HL-60/S4 treated with retinoic acid at 250 ng/mL for 4 days and 3 days (cell line): ENCODE measurements around the gene GABBR2.
"Not testable (repeated sequence)": the region's sequence is repeated elsewhere in the genome, so short reads cannot be mapped to it uniquely, and the experiment has no call there.

Experiments used
- in situ Hi-C: fragments of 300-500 bp; cut with MboI; formaldehyde crosslinking; loops from 2 replicates; pipeline ENCODE4 v1.7.0; 2022; ENCODE audit warnings: low sequenced_read_pairs

GABBR2 gene

GRCh38 chr9:98495530-98495929 lies 213.2 kb downstream of the GABBR2 start:
- in situ Hi-C loops, result no loop called here

- in situ Hi-C loops, result no loop called here
Observed at GRCh38 chr9:98494852-98495251, 213.9 kb downstream of the GABBR2 start.

GRCh38 chr9:98491828-98492227 lies 216.9 kb downstream of the GABBR2 start:
- in situ Hi-C loops, result no loop called here

DNA sequence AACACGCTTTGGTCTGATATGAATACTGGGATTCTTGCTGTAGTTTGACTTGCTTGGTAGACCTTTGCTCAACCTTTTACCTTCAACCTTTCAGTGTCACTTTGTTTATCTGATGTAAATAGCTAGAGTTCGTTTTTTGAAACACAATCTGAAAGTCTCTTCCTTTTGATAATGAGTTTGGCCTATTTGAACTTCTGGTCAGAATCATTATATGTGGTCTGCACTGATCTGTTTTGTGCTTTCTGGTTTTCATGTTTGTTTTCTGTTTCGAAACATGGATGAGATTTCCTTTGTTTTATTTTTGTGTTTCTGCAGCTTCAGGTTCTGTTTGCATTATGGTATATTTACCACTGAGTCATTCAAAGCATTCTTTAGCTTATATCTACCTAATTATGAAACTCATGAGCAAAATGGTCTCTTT lies 217.5 kb downstream of the GABBR2 start:
- in situ Hi-C loops, result no loop called here

DNA sequence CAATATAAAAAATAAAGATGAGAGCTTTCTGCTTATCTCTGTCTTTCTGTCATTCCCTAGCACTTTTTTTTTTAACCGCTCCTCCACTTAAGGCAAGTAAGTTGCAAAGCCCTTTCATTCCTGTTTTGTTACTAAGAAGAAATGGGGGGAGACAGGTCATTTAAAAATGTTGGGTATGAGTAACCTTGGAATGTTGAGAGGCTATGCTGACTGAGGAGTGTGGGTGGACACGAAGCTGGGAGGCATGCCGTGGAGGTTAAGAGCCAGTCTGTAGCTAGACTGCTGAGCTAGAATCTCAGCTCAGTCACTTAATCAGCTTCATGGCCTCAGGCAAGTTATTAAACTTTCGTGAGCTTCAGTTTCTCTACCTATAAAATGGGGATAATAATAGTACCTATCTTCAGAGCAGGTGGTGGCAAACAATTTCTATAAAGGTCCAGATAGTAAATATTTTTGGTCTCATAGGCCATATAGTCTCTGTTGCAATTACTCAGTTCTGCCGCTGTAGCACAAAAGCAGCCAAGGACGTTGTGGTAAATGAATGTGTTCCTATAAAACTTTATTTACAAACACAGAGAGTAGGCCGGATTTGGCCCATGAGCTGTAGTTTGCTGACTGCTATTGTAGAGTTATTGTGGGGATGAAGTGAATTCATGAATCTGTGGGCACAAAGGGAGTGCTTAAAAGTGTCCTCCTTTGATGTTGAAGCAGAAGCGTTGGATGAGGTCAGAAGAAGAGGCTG lies 220.0 kb downstream of the GABBR2 start:
- in situ Hi-C loops, result no loop called here

DNA sequence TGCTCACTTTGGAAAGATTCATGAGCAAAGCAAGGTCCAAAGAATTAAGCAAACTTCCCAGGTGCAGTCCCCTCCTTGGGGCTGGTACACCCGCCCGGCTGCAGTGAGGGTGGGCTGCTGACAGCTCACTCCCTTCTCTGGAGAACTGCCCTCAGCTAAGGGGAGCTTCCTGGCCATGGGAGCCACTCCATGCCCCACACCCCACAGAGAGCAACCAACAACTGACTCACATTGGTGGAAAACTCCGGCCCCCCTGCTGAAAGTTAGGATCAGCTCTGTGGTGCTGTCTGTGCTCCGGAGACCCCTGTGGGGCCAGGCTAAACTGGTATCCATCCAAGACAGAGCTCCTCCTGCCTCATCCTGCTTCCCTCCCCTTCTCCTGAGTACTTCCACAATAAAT lies 223.0 kb downstream of the GABBR2 start:
- in situ Hi-C loops, result no loop called here

DNA sequence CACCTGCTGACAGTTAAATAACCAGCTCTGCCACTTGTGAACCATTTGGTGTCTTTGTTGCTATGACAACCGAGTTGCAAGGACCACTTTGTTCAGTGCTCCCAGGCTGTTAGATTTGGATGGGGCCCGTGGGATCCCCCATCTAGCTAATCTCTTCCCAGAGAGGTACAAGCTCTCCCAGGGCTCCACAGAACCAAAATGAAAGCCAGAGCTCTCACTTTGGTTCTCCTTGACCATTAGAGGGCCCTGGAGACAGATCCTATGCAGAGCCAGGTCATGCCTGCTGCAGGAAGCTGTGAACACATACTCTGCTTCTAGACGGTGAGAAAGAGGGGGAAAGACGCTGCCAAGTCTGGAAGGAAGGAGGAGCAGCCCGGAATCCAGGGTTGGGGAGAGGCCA lies 224.6 kb downstream of the GABBR2 start:
- in situ Hi-C loops, result no loop called here

DNA sequence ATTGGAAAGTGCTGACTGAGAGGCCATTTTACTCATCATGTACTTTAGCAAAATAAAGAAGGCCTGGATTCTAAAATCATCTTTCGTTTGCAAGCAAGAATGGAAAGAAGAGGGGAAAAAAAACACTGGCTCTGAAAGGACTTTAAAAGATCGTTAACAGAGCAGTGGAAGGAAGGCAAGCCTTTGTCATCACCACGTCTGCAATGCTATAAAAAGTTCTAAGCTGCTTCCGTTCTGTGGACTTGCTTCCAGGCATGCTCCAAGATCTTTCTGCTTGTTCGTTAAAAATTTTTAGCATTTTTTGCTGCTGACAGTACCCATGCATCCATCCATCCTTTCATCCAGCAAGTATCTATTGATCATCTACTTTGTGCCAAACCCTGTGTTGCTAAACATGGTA lies 226.5 kb downstream of the GABBR2 start:
- in situ Hi-C loops, result no loop called here

- in situ Hi-C loops, result no loop called here
Observed at GRCh38 chr9:98481676-98482075, 227.1 kb downstream of the GABBR2 start.

DNA sequence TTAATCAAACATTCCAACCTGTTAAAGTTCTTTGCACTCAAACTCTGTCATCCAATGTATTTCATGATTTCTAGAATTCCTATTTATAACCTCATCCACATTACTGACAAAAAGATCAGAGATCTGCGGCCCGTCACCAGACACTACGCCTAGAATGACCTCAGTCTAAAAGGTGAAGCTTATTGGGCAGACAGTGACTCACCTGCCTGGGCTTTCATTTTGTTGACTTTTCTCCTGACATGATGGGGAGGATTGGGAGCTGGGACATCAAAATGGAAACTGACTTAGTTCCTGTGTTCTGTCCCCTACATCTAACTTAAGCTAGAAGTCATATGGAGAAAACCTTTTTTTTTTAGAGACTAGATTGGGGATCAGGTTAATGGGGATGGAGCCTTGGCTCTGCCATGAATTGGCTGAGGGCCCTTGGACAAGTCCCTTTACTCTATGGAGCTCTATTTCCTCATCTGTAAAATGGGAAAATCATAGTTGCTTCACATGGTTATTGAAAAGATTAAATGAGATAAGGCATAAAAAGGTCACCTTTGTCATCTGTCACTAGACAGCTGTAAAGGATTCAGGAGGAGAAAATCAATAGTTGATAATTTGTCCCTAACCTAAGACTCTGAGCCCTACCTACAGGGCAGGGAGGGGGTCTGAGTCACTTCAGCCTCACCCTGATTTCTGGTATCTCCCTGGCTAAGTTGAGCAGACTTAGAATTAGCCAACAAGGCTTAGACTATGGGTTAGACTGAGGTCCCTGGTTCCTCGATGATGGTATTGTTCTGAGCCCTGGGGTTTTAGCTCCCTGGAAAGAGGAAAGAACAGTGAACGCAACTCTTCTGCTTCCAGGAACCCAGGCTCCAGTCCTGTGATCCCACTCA lies 228.5 kb downstream of the GABBR2 start:
- in situ Hi-C loops, result no loop called here

DNA sequence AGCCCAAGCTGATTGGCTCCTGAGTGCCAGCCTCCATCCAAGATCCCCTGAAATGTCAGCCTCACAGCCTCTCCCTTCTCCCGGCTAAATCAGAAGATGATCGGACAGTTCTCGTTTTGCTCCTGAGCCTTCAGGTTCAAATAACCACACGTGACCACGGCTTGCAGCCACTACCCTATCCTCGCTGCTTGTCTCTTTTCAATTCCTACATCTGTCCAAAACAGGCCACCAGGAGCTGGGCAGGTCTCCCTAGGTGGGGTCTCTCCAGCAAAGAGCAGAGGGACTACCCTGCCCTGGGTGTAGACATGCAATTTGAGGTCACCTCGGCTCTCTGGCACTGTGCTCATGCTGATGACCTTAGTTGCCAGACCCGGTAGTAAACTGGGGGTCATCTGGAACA lies 229.3 kb downstream of the GABBR2 start:
- in situ Hi-C loops, result no loop called here

DNA sequence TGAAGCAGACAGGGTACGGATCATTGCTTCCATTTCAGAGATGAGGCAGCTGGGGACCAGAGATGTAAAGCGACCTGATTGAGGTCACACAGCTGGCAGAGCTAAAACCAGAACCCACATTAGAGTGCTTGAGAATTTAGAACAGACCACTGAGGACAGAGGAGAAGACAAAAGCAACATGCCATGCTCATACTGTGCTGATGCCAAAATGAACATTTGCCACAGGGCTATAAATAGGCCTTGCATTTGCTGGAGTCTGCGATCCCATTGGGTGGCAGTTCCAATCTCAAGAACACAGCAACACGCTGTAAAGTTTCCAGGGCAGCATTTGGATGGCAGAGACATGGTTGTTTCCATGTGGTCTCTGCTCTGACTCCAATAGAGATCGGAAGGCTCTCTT lies 230.9 kb downstream of the GABBR2 start:
- in situ Hi-C loops, result no loop called here

GRCh38 chr9:98472216-98472615 lies 236.5 kb downstream of the GABBR2 start:
- in situ Hi-C loops, result no loop called here

GRCh38 chr9:98471185-98471584 lies 237.6 kb downstream of the GABBR2 start:
- in situ Hi-C loops, result no loop called here

DNA sequence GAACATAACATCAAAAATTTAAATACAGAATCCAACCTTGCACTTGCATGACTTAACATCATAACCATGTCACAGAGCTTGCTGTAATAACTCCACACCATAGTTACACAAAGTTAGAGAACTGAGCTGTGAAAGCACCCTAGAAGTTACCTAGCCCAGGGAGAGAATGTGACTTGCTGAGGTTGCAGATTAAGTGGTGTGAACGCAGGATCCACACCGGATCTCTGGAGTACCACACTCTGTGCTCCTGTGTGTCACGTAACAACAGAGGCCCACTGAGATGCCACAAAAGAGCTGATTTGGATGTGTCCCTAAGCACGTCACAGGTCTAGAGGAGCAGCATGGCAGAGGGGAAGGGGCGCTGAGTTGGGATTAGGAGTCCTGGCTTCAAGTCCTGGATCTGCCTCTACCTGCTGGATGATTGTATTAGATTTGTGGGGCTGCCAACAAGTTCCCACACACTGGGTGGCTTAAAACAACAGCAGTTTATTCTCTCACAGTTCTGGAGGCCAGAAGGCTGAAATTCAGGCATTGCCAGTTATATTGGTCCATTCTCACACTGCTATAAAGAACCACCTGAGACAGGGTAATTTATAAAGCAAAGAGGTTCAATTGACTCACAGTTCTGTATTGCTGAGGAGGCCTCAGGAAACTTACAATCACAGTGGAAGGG lies 240.0 kb downstream of the GABBR2 start:
- in situ Hi-C loops, result no loop called here

DNA sequence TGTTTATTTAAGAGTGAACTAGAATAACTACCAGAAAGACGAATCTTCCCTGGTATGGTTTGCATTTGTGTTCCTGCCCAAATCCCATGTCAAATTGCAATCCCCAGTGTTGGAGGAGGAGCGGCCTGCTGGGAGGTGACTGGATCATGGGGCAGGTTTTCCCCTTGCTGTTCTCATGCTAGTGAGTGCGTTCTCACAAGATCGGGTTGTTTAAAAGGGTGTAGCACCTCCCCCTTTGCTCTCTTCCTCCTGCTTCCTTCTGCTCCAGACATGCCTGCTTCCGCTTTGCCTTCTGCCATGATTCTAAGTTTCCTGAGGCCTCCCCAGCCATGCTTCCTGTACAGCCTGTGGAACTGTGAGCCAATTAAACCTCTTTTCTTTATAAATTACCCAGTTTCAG lies 242.9 kb downstream of the GABBR2 start:
- in situ Hi-C loops, result no loop called here

DNA sequence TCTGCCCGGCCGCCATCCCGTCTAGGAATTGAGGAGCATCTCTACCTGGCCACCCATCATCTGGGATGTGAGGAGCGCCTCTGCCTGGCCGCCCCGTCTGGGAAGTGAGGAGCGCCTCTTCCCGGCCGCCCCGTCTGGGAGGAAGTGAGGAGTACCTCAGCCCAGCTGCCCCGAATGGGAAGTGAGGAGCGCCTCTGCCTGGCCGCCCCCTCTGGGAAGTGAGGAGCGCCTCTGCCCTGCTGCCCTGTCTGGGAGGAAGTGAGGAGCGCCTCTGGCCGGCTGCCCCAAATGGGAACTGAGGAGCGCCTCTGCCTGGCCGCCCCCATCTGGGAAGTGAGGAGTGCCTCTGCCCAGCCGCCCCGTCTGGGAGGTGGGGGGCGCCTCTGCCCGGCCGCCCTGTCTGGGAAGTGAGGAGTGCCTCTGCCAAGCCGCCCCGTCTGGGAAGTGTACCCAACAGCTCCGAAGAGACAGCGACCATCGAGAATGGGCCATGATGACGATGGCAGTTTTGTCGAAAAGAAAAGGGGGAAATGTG lies 244.5 kb downstream of the GABBR2 start:
- in situ Hi-C loops, result not testable (repeated sequence)

DNA sequence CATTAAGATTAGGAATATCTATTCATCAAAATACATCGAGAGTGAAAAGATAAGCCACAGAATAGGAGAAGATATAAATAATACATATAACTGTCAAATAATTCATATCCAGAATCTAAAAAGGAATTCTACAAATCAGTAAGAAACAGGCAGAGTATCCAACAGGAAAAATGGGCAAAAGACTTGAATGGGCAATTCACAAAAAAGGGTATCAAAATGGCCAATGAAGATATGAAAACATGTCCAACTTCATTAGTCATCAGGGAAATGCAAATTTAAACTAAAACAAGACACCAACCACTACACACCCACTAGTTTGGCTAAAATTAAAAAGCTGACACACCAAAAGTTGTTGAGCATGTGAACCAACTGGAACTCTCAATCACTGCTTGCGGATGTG lies 246.4 kb downstream of the GABBR2 start:
- in situ Hi-C loops, result no loop called here

- in situ Hi-C loops, result no loop called here
Observed at GRCh38 chr9:98460704-98461103, 248.0 kb downstream of the GABBR2 start.

GRCh38 chr9:98457726-98458370 lies 250.9 kb downstream of the GABBR2 start:
- in situ Hi-C loops, result no loop called here

- in situ Hi-C loops, result no loop called here
Observed at GRCh38 chr9:98456156-98456613, 252.6 kb downstream of the GABBR2 start.
